HepG2 (cell line): ENCODE data around the gene PTPRN. TPM values are rescaled to one million over a fixed set of nuclear protein-coding genes. Genes with fewer than 3 reads are reported as not detected.

ENCODE experiments used
- DMAP1 ChIP-seq: IDR thresholded peaks from 2 replicates; pipeline ENCODE4 v1.6.1; 2016
- HOXA5 ChIP-seq: sonication (generic); formaldehyde crosslinking; IDR thresholded peaks from 2 replicates; pipeline ENCODE4 v1.4.0; 2020; ENCODE audit warnings: missing genetic modification reagents
- KLF12 ChIP-seq: sonication (generic); formaldehyde crosslinking; IDR thresholded peaks from 2 replicates; pipeline ENCODE4 v1.4.0; 2020; ENCODE audit warnings: missing genetic modification reagents, borderline replicate concordance
- MAFK ChIP-seq, 2 experiments: IDR thresholded peaks in 1 of 2; conservative IDR thresholded peaks in 1 of 2; 2 replicates each; pipeline ENCODE4 v1.6.1; 2011; ENCODE audit warnings: improper control_type of control experiment in 2 of 2, low read length in 2 of 2
- MEIS1 ChIP-seq: sonication (generic); formaldehyde crosslinking; IDR thresholded peaks from 2 replicates; pipeline ENCODE4 v1.9.0; 2021; ENCODE audit warnings: mild to moderate bottlenecking, missing genetic modification reagents, moderate library complexity, borderline replicate concordance
- SOX6 ChIP-seq, 2 experiments: fragments of 450-650 bp in 1 of 2; sonication (generic) in 1 of 2; formaldehyde crosslinking in 1 of 2; IDR thresholded peaks; 2 replicates each; pipeline versions ENCODE4 v1.4.0 to v1.6.1; 2017 to 2020; ENCODE audit warnings: antibody characterized with exemption in 1 of 2, mild to moderate bottlenecking in 1 of 2, missing genetic modification reagents in 1 of 2
- SRSF1 ChIP-seq: fragments of 200-400 bp; formaldehyde crosslinking; optimal IDR thresholded peaks from 2 replicates; pipeline ENCODE3; 2017; ENCODE audit warnings: mild to moderate bottlenecking, low read depth, low read length, moderate library complexity
- SRSF9 ChIP-seq: fragments of 200-400 bp; formaldehyde crosslinking; IDR thresholded peaks from 2 replicates; pipeline ENCODE4 v1.6.1; 2018; ENCODE audit warnings: borderline replicate concordance, mild to moderate bottlenecking, low read depth, low read length; ENCODE audit not compliant: insufficient read depth, poor library complexity, severe bottlenecking
- SUZ12 ChIP-seq: fragments of 150-350 bp; IDR thresholded peaks from 2 replicates; pipeline ENCODE4 v1.6.1; 2014; ENCODE audit warnings: low read depth, low read length
- TP53 ChIP-seq: sonication (generic); formaldehyde crosslinking; conservative IDR thresholded peaks from 2 replicates; pipeline ENCODE4 v1.4.0; 2020; ENCODE audit warnings: missing genetic modification reagents
- ZBTB3 ChIP-seq: sonication (generic); formaldehyde crosslinking; IDR thresholded peaks from 2 replicates; pipeline ENCODE4 v1.4.0; 2020; ENCODE audit warnings: low read depth, mild to moderate bottlenecking, moderate library complexity, missing genetic modification reagents, borderline replicate concordance
- ZNF10 ChIP-seq: sonication (generic); formaldehyde crosslinking; IDR thresholded peaks from 2 replicates; pipeline ENCODE4 v1.4.0; 2020; ENCODE audit warnings: mild to moderate bottlenecking, low read depth, missing genetic modification reagents, borderline replicate concordance
- ZNF101 ChIP-seq: sonication (generic); formaldehyde crosslinking; IDR thresholded peaks from 2 replicates; pipeline ENCODE4 v1.4.0; 2020; ENCODE audit warnings: mild to moderate bottlenecking, low read depth, missing genetic modification reagents, borderline replicate concordance
- ZNF143 ChIP-seq: sonication (generic); formaldehyde crosslinking; IDR thresholded peaks from 2 replicates; pipeline ENCODE4 v1.4.0; 2020; ENCODE audit warnings: missing genetic modification reagents
- ZNF546 ChIP-seq: sonication (generic); formaldehyde crosslinking; conservative IDR thresholded peaks from 2 replicates; pipeline ENCODE4 v1.8.1; 2023; ENCODE audit warnings: mild to moderate bottlenecking, missing genetic modification reagents
- ZNF598 ChIP-seq: sonication (generic); formaldehyde crosslinking; IDR thresholded peaks from 2 replicates; pipeline ENCODE4 v1.5.1; 2020; ENCODE audit warnings: mild to moderate bottlenecking, missing genetic modification reagents, borderline replicate concordance
- ZNF629 ChIP-seq: sonication (generic); formaldehyde crosslinking; conservative IDR thresholded peaks from 2 replicates; pipeline ENCODE4 v1.5.0; 2020; ENCODE audit warnings: missing genetic modification reagents
- ZNF652 ChIP-seq: IDR thresholded peaks from 2 replicates; pipeline ENCODE4 v1.6.1; 2016; ENCODE audit warnings: low read depth, borderline replicate concordance
- ZNF781 ChIP-seq: sonication (generic); formaldehyde crosslinking; IDR thresholded peaks from 2 replicates; pipeline ENCODE4 v1.5.1; 2020; ENCODE audit warnings: borderline replicate concordance, mild to moderate bottlenecking, missing genetic modification reagents; ENCODE audit errors: not compliant biosample characterization
- polyA plus RNA-seq, 8 experiments: library from polyadenylated mRNA; depleted of rRNA in 3 of 8; stranded (reverse) in 7 of 8; unstranded in 1 of 8; fragments of >200 nt; fragmentation: Illumina TruSeq in 4 of 8; extraction: Trizol in 4 of 8; gene quantifications; 2 replicates each; pipeline versions ENCODE4 v1.2.1 to v1.2.3, GENCODE V29; 2011 to 2016; ENCODE audit warnings: low read depth in 4 of 8, missing spikeins in 1 of 8, mixed read lengths in 1 of 8; ENCODE audit not compliant: insufficient read depth in 1 of 8
- total RNA-seq, 5 experiments: library from RNA; depleted of rRNA; stranded (reverse); fragments of >200 nt; fragmentation: Illumina TruSeq; extraction: Trizol; gene quantifications; 2 replicates each; pipeline ENCODE4 v1.2.3, GENCODE V29; 2016; ENCODE audit warnings: low read depth in 1 of 5
- TF ChIP-seq, protein P1 (sequence below): fragments of 450-650 bp; IDR thresholded peaks from 2 replicates; pipeline ENCODE4 v1.6.1; 2016
- TF ChIP-seq, protein P2 (sequence below): IDR thresholded peaks from 2 replicates; pipeline ENCODE4 v1.6.1; 2012; ENCODE audit warnings: inconsistent platforms
- TF ChIP-seq, protein P3 (sequence below): sonication (generic); formaldehyde crosslinking; IDR thresholded peaks from 2 replicates; pipeline ENCODE4 v1.4.0; 2020; ENCODE audit warnings: low read depth, mild to moderate bottlenecking, missing genetic modification reagents
- TF ChIP-seq, protein P4 (sequence below): sonication (generic); formaldehyde crosslinking; IDR thresholded peaks from 2 replicates; pipeline ENCODE4 v1.4.0; 2020; ENCODE audit warnings: missing genetic modification reagents, mild to moderate bottlenecking, borderline replicate concordance

Gene PTPRN
- total and polyA plus RNA-seq, 2 of the 13 experiments (the other 11 are each of a cell fraction or from before 2014, with no cell fraction given), result 0.26 TPM; not detected in 1

DNA sequence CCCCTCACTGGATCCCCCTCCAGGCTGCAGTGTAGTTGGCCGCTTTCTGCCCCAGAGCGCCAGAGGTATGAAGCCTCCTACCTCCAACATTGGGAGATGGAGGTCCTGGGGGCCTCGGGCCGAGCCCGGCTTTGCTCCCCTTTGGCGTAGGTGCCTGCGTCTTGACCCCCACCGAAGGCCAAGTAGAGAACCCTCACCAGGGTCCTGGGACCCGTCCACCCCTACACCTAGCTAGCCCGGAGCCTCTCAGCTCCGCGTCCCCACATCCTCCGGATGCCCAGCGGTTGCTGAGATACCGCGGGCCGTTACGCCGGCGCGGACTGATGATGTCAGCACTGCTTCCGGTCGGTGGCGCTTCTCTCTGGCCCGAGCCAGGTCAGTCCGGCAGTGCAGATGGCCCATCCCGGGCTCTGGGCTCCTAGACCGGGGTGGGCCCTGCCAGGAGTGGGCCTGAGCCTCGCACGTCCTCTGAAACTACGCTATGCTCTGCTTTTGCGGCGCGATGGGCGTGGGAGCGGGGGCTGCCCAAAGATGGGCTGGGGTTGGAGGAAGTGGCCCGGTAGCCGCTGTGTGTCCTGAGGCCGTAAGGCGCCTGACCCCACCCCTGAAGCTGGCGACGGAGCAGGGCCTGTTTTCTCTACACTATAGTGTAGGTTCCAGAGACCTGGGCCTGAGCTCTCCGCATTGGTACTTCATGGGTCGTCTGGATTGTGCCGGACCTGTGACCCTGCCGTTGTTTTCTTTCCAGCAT is 63.9 kb downstream of the PTPRN start, which contains the start of the genes GLB1L and STK16 (continued):
- peak; percentile 100 for TF ChIP-seq ZBTB3
- peak; percentile 64; the same call in 1 of the 2 replicates for TF ChIP-seq ZNF143 (CRISPR knock-in tag)
- no peak for TF ChIP-seq SRSF1
- TF ChIP-seq ZNF781 (CRISPR knock-in tag), result no peak
- no peak for TF ChIP-seq SOX6 (IDR thresholded peaks at IDR 0.05)
- TF ChIP-seq SOX6 (CRISPR knock-in tag; IDR thresholded peaks at IDR 0.05), result peak; percentile 83
- TF ChIP-seq, protein P1, sequence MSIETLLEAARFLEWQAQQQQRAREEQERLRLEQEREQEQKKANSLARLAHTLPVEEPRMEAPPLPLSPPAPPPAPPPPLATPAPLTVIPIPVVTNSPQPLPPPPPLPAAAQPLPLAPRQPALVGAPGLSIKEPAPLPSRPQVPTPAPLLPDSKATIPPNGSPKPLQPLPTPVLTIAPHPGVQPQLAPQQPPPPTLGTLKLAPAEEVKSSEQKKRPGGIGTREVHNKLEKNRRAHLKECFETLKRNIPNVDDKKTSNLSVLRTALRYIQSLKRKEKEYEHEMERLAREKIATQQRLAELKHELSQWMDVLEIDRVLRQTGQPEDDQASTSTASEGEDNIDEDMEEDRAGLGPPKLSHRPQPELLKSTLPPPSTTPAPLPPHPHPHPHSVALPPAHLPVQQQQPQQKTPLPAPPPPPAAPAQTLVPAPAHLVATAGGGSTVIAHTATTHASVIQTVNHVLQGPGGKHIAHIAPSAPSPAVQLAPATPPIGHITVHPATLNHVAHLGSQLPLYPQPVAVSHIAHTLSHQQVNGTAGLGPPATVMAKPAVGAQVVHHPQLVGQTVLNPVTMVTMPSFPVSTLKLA, result peak; percentile 34; the same call in 1 of the 2 replicates
- peak; percentile 65; the same call in 1 of the 2 replicates for TF ChIP-seq ZNF546
- TF ChIP-seq ZNF629, result 0 out of 2 replicates have a peak, but pooled peaks have one; percentile 25
- TF ChIP-seq, protein P2, sequence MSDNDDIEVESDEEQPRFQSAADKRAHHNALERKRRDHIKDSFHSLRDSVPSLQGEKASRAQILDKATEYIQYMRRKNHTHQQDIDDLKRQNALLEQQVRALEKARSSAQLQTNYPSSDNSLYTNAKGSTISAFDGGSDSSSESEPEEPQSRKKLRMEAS, result peak; percentile 76
- TF ChIP-seq, protein P3, sequence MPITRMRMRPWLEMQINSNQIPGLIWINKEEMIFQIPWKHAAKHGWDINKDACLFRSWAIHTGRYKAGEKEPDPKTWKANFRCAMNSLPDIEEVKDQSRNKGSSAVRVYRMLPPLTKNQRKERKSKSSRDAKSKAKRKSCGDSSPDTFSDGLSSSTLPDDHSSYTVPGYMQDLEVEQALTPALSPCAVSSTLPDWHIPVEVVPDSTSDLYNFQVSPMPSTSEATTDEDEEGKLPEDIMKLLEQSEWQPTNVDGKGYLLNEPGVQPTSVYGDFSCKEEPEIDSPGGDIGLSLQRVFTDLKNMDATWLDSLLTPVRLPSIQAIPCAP (CRISPR knock-in tag), result no peak
- TF ChIP-seq, protein P4, sequence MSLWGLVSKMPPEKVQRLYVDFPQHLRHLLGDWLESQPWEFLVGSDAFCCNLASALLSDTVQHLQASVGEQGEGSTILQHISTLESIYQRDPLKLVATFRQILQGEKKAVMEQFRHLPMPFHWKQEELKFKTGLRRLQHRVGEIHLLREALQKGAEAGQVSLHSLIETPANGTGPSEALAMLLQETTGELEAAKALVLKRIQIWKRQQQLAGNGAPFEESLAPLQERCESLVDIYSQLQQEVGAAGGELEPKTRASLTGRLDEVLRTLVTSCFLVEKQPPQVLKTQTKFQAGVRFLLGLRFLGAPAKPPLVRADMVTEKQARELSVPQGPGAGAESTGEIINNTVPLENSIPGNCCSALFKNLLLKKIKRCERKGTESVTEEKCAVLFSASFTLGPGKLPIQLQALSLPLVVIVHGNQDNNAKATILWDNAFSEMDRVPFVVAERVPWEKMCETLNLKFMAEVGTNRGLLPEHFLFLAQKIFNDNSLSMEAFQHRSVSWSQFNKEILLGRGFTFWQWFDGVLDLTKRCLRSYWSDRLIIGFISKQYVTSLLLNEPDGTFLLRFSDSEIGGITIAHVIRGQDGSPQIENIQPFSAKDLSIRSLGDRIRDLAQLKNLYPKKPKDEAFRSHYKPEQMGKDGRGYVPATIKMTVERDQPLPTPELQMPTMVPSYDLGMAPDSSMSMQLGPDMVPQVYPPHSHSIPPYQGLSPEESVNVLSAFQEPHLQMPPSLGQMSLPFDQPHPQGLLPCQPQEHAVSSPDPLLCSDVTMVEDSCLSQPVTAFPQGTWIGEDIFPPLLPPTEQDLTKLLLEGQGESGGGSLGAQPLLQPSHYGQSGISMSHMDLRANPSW (CRISPR knock-in tag), result no peak
- TF ChIP-seq SRSF9, result no peak
- TF ChIP-seq ZNF10 (CRISPR knock-in tag), result no peak
- no peak for TF ChIP-seq ZNF101 (CRISPR knock-in tag)
- peak; percentile 79 for TF ChIP-seq KLF12 (CRISPR knock-in tag)
- no peak for TF ChIP-seq SUZ12
- TF ChIP-seq MAFK (conservative IDR thresholded peaks at IDR 0.05 in 1 of 2, IDR thresholded peaks at IDR 0.05 in 1 of 2; ENCODE audit: low read length in 2 of 2), result peak; percentile 58 to 89; a peak in 3 of 4 replicates
- peak; percentile 87; the same call in 1 of the 2 replicates for TF ChIP-seq TP53 (CRISPR knock-in tag)
- no peak for TF ChIP-seq ZNF652 (CRISPR knock-in tag)
- TF ChIP-seq DMAP1, result peak; percentile 96
- TF ChIP-seq ZNF598 (CRISPR knock-in tag), result peak; percentile 94
- peak; percentile 60; the same call in 1 of the 2 replicates for TF ChIP-seq HOXA5 (CRISPR knock-in tag)
- peak; percentile 93 for TF ChIP-seq MEIS1 (CRISPR knock-in tag)
